GM12874 (cell line): Measurements from ENCODE around the gene APBA2.

ENCODE experiments used
- CTCF ChIP-seq: IDR thresholded peaks from 2 replicates; pipeline ENCODE4 v1.5.1; 2011; ENCODE audit warnings: low read depth, mild to moderate bottlenecking, control low read depth, low read length, moderate library complexity; ENCODE audit not compliant: insufficient read depth

Gene APBA2

GRCh38 chr15:29151484-29151857 lies 265.7 kb downstream of the APBA2 start:
- TF ChIP-seq CTCF: no peak

GRCh38 chr15:29156521-29156920 lies 270.7 kb downstream of the APBA2 start:
- no peak for TF ChIP-seq CTCF

GRCh38 chr15:29159771-29160455 lies 274.1 kb downstream of the APBA2 start:
- TF ChIP-seq CTCF: no peak

GRCh38 chr15:29162411-29162810 lies 276.6 kb downstream of the APBA2 start:
- TF ChIP-seq CTCF: no peak
